GM21737 (cell line): ENCODE data around the gene NDUFB5.

Source experiments
- ATAC-seq: cut with Tn5 transposase; IDR thresholded peaks from one replicate; pipeline ENCODE4 v1.9.1; 2021; ENCODE audit warnings: mild to moderate bottlenecking, moderate library complexity; ENCODE audit not compliant: unreplicated experiment

NDUFB5 gene

GRCh38 chr3:179676081-179676480 is 71.5 kb downstream of the NDUFB5 start:
- ATAC-seq: no peak
